K562 (cell line): ENCODE data around the gene UTP25. TPM values are rescaled to one million over a fixed set of nuclear protein-coding genes. Genes with fewer than 3 reads are reported as not detected.

Source experiments
- BRF2 ChIP-seq: IDR thresholded peaks from 3 replicates; pipeline ENCODE4 v1.6.1; 2011; ENCODE audit warnings: borderline replicate concordance, mild to moderate bottlenecking; ENCODE audit not compliant: insufficient read length, insufficient read depth
- CTBP1 ChIP-seq: fragments of 450-650 bp; IDR thresholded peaks from 2 replicates; pipeline ENCODE4 v1.6.1; 2016; ENCODE audit warnings: borderline replicate concordance
- CTCF ChIP-seq, 3 experiments: IDR thresholded peaks in 2 of 3; conservative IDR thresholded peaks in 1 of 3; 2 replicates each; pipeline ENCODE4 v1.5.1; 2011 to 2012; ENCODE audit warnings: low read length in 3 of 3, mild to moderate bottlenecking in 3 of 3, control low read depth in 2 of 3, improper control_type of control experiment in 1 of 3, inconsistent platforms in 1 of 3, low read depth in 1 of 3, mixed read lengths in 1 of 3, moderate library complexity in 1 of 3; ENCODE audit not compliant: insufficient read depth in 2 of 3
- ETV5 ChIP-seq: sonication (generic); formaldehyde crosslinking; IDR thresholded peaks from 2 replicates; pipeline ENCODE4 v1.4.0; 2020; ENCODE audit warnings: low read depth, mild to moderate bottlenecking, missing genetic modification reagents
- FOXP4 ChIP-seq: sonication (generic); formaldehyde crosslinking; IDR thresholded peaks from 2 replicates; pipeline ENCODE4 v1.8.0; 2022; ENCODE audit warnings: mild to moderate bottlenecking, missing genetic modification reagents, borderline replicate concordance
- HDAC8 ChIP-seq: fragments of 450-650 bp; IDR thresholded peaks from 2 replicates; pipeline ENCODE4 v1.6.1; 2016; ENCODE audit warnings: mild to moderate bottlenecking, missing genetic modification characterization, moderate library complexity, missing compliant biosample characterization
- MAFG ChIP-seq: fragments of 450-650 bp; conservative IDR thresholded peaks from 2 replicates; pipeline ENCODE4 v1.6.1; 2016; ENCODE audit warnings: missing genetic modification characterization, missing compliant biosample characterization
- MXI1 ChIP-seq: IDR thresholded peaks from 2 replicates; pipeline ENCODE4 v1.6.1; 2011; ENCODE audit warnings: low read depth, mild to moderate bottlenecking, improper control_type of control experiment, low read length
- NR2F6 ChIP-seq: fragments of 450-650 bp; formaldehyde crosslinking; IDR thresholded peaks from 2 replicates; pipeline ENCODE4 v1.4.0; 2020; ENCODE audit warnings: mild to moderate bottlenecking
- PHF20 ChIP-seq: fragments of 450-650 bp; IDR thresholded peaks from 2 replicates; pipeline ENCODE4 v1.6.1; 2018; ENCODE audit not compliant: partially characterized antibody
- RBBP5 ChIP-seq: fragments of 200-600 bp; sonication (generic); IDR thresholded peaks from 2 replicates; pipeline ENCODE4 v1.6.1; 2012; ENCODE audit warnings: borderline replicate concordance, mild to moderate bottlenecking, low read length, control low read depth, inconsistent platforms; ENCODE audit not compliant: insufficient read depth, poor library complexity, severe bottlenecking
- SLC30A9 ChIP-seq: fragments of 250-450 bp; sonication (Bioruptor Pico); IDR thresholded peaks from 2 replicates; pipeline ENCODE4 v1.8.0; 2022; ENCODE audit warnings: mild to moderate bottlenecking, moderate library complexity
- TEAD1 ChIP-seq, 2 experiments: fragments of 450-650 bp in 1 of 2; sonication (generic) in 1 of 2; formaldehyde crosslinking; IDR thresholded peaks; 2 replicates each; pipeline versions ENCODE4 v1.4.0 to v1.8.0; 2020 to 2022; ENCODE audit warnings: mild to moderate bottlenecking in 2 of 2, missing genetic modification reagents in 1 of 2
- TFE3 ChIP-seq: fragments of 450-650 bp; formaldehyde crosslinking; IDR thresholded peaks from 2 replicates; pipeline ENCODE4 v1.4.0; 2020; ENCODE audit warnings: mild to moderate bottlenecking, mixed read lengths
- THAP12 ChIP-seq: fragments of 250-450 bp; sonication (Bioruptor Pico); IDR thresholded peaks from 2 replicates; pipeline ENCODE4 v1.9.0; 2021; ENCODE audit warnings: mild to moderate bottlenecking, inconsistent platforms
- TSC22D4 ChIP-seq: fragments of 450-650 bp; IDR thresholded peaks from 2 replicates; pipeline ENCODE4 v1.6.1; 2016; ENCODE audit warnings: missing genetic modification characterization, missing biosample characterization, control low read depth
- ZNF512 ChIP-seq: IDR thresholded peaks from 2 replicates; pipeline ENCODE4 v1.6.1; 2016; ENCODE audit warnings: missing genetic modification characterization, missing compliant biosample characterization
- polyA plus RNA-seq, 8 experiments: library from polyadenylated mRNA; depleted of rRNA in 4 of 8; stranded (reverse) in 5 of 8; unstranded in 3 of 8; fragments of >200 nt; fragmentation: Nextera tagmentation in 2 of 8; fragmentation: Illumina TruSeq in 1 of 8; extraction: Ambion mirVana in 2 of 8; extraction: Trizol in 1 of 8; gene quantifications; 2 replicates each; pipeline versions ENCODE4 v1.2.1 to v1.2.3, GENCODE V29; 2011 to 2014; ENCODE audit warnings: inconsistent platforms in 1 of 8, missing spikeins in 1 of 8
- total RNA-seq, 7 experiments: library from RNA; depleted of rRNA in 6 of 7; stranded (reverse); fragments of >200 nt in 6 of 7; fragmentation: Illumina TruSeq in 2 of 7; extraction: Trizol in 2 of 7; gene quantifications; 2 replicates each; pipeline versions ENCODE4 v1.2.1 to v1.2.3, GENCODE V29; 2011 to 2021; ENCODE audit warnings: low replicate concordance in 1 of 7

The UTP25 gene
- total and polyA plus RNA-seq, 9 of the 15 experiments (the other 6 are each of a cell fraction or from before 2014, with no cell fraction given) = 5.7 to 17.6 (median 12.0) TPM

- TF ChIP-seq THAP12 (CRISPR knock-in tag) = no peak
- no peak for TF ChIP-seq NR2F6 (CRISPR knock-in tag)
- TF ChIP-seq MXI1 = no peak
- TF ChIP-seq TSC22D4 (tag) = no peak
- TF ChIP-seq TEAD1 (CRISPR knock-in tag; IDR thresholded peaks at IDR 0.05) = no peak
- TF ChIP-seq BRF2 = no peak
- no peak for TF ChIP-seq TFE3 (CRISPR knock-in tag)
- TF ChIP-seq CTCF (IDR thresholded peaks at IDR 0.05 in 2 of 3, conservative IDR thresholded peaks at IDR 0.05 in 1 of 3; ENCODE audit: insufficient read depth in 2 of 3, low read depth in 1 of 3, low read length in 3 of 3) = no peak
- no peak for TF ChIP-seq PHF20
- TF ChIP-seq SLC30A9 (CRISPR knock-in tag) = no peak
- TF ChIP-seq ZNF512 (tag) = no peak
- TF ChIP-seq FOXP4 = no peak
- no peak for TF ChIP-seq HDAC8 (tag)
- no peak for TF ChIP-seq ETV5 (CRISPR knock-in tag)
- TF ChIP-seq RBBP5 = no peak
- TF ChIP-seq CTBP1 = no peak
- peak; percentile 71 for TF ChIP-seq MAFG (tag)
Observed at GRCh38 chr1:209884665-209885117, 56.9 kb downstream of the UTP25 start (continued).
